ENCODE results near the gene MAPKAPK3. TPM values are rescaled to one million over a fixed set of nuclear protein-coding genes. Genes with fewer than 3 reads are reported as not detected.
"Not testable (repeated sequence)": the region's sequence is repeated elsewhere in the genome, so short reads cannot be mapped to it uniquely, and the experiment has no call there.

Gene MAPKAPK3
- total RNA-seq, 2 experiments from 2014 or later, result 176 to 195 TPM

- Mint-ChIP-seq H3K27ac (no peak overlapping the region), H3K4me3 (no peak overlapping the region), H3K9me3 (no peaks in the 10 kb centered on the region), H3K36me3 (no peaks in the 10 kb centered on the region), H3K27me3 (peaks cover under 1% of the 10 kb centered on the region), H3K4me1 (peaks cover 19% of the 10 kb centered on the region)
- no peak for ATAC-seq (ENCODE audit: low read depth)
- peak; percentile 15 for DNase-seq
- POLR2A ChIA-PET, result interaction anchor here (1.8 kb wide), 1 partner anchor 17 kb away, joined by 3 read pairs; no protein-coding TSS in a partner anchor
These were observed 39.7 kb downstream of the MAPKAPK3 start for GRCh38 chr3:50656417-50657195.

GRCh38 chr3:50657407-50657806 lies 40.5 kb downstream of the MAPKAPK3 start:
- POLR2A ChIA-PET, result interaction anchor here (0.8 to 1.8 kb wide), 3 partner anchors 16 to 38 kb away, joined by 3 to 4 read pairs (median 3); no protein-coding TSS in a partner anchor
- no peaks in the 10 kb centered on the region for H3K9me3 Mint-ChIP-seq
- no peak overlapping the region for H3K4me3 Mint-ChIP-seq
- DNase-seq (peak; percentile 20), ATAC-seq (ENCODE audit: low read depth) (no peak)
- H3K36me3 Mint-ChIP-seq, result no peaks in the 10 kb centered on the region
- H3K27me3 Mint-ChIP-seq, result peaks cover 4% of the 10 kb centered on the region
- H3K27ac Mint-ChIP-seq, result no peak overlapping the region
- H3K4me1 Mint-ChIP-seq, result peaks cover 17% of the 10 kb centered on the region

DNA sequence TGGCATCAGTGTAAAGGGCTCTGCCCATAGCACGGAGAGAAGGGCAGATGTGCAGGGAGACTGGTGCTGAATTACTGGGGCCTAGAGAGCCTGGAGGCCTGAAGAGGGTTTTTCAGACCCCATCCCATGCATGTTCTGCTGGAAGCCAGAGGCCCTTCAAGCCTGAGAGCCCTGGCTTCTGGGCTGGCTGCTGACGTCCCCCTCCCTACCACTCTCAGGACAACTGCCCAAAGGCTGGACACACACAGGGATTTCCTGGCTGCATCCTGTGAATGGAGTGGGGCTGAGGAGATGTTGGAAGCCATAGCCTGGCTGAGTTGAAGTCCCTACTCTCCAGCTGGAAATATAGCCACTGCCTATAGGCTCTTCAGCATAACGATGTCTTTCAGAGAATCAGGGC lies 40.9 kb downstream of the MAPKAPK3 start:
- POLR2A ChIA-PET, result interaction anchor here (0.8 to 1.8 kb wide), 3 partner anchors 16 to 38 kb away, joined by 3 to 4 read pairs (median 3); no protein-coding TSS in a partner anchor
- Mint-ChIP-seq H3K4me1 (peaks cover 16% of the 10 kb centered on the region), H3K9me3 (no peaks in the 10 kb centered on the region), H3K27me3 (peaks cover 4% of the 10 kb centered on the region), H3K4me3 (no peak overlapping the region), H3K27ac (no peak overlapping the region), H3K36me3 (no peaks in the 10 kb centered on the region)
- DNase-seq (peak; percentile 20), ATAC-seq (ENCODE audit: low read depth) (no peak)

- H3K27ac Mint-ChIP-seq, result no peak overlapping the region
- DNase-seq, result peak; percentile 19
These were observed 41.5 kb downstream of the MAPKAPK3 start for GRCh38 chr3:50658416-50658815.

DNA sequence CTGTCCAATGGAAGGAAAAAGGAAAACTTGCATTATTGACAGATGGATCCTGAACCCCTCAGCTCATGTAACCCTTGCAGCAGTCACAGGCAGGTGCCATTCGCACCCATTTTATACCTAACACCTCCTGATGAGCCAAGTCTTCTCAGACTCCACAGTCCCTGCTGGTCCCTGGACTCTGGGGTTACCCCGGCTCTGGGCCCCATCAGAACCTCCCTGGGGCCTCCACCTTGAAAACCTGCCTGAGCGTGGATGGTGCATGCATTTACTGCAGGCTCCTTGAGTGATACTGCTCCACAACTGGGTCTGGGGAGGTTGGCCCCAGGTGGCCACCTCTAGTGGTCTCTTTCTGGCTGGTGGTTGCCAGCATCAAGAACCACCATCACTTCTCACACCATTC lies 41.9 kb downstream of the MAPKAPK3 start:
- H3K27ac Mint-ChIP-seq, result no peak overlapping the region
- H3K27me3 Mint-ChIP-seq, result peaks cover 4% of the 10 kb centered on the region
- H3K36me3 Mint-ChIP-seq, result no peaks in the 10 kb centered on the region
- peaks cover 14% of the 10 kb centered on the region for H3K4me1 Mint-ChIP-seq
- H3K9me3 Mint-ChIP-seq, result no peaks in the 10 kb centered on the region
- ATAC-seq (ENCODE audit: low read depth) (no peak), DNase-seq (peak; percentile 23)
- POLR2A ChIA-PET, result no interaction called here
- H3K4me3 Mint-ChIP-seq, result no peak overlapping the region

More at GRCh38 chr3:50658416-50658815, 41.5 kb downstream of the MAPKAPK3 start:
- Mint-ChIP-seq H3K4me1 (peaks cover 14% of the 10 kb centered on the region), H3K4me3 (no peak overlapping the region), H3K27me3 (peaks cover 4% of the 10 kb centered on the region), H3K9me3 (no peaks in the 10 kb centered on the region), H3K36me3 (no peaks in the 10 kb centered on the region)
- POLR2A ChIA-PET, result interaction anchor here (0.9 kb wide), 1 partner anchor 22 kb away, joined by 4 read pairs; no protein-coding TSS in a partner anchor
- ATAC-seq (ENCODE audit: low read depth), result no peak

DNA sequence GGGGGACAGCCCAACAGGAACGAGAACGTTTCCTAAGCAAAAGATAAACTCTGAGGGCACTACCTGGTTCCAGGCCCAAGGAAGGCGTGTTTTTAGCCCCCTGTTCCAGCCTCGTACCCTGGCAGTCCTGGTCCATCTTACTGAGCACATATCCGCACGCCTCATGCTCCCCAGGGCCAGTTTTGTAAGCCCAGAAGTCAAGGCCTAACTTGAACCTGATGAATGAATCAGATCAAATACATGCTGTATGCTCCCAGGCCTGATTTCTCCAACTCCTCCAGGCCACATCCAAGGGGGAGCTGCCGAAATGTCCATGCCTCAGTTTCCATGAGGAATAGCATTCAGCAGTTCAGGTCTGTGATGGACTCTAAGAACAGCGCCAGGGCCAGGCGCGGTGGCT lies 43.4 kb downstream of the MAPKAPK3 start:
- POLR2A ChIA-PET, result no interaction called here
- Mint-ChIP-seq H3K4me3 (no peak overlapping the region), H3K4me1 (peaks cover 8% of the 10 kb centered on the region), H3K27me3 (peaks cover 4% of the 10 kb centered on the region), H3K27ac (no peak overlapping the region), H3K36me3 (no peaks in the 10 kb centered on the region), H3K9me3 (no peaks in the 10 kb centered on the region)
- peak; percentile 23 for DNase-seq
- no peak for ATAC-seq (ENCODE audit: low read depth)

DNA sequence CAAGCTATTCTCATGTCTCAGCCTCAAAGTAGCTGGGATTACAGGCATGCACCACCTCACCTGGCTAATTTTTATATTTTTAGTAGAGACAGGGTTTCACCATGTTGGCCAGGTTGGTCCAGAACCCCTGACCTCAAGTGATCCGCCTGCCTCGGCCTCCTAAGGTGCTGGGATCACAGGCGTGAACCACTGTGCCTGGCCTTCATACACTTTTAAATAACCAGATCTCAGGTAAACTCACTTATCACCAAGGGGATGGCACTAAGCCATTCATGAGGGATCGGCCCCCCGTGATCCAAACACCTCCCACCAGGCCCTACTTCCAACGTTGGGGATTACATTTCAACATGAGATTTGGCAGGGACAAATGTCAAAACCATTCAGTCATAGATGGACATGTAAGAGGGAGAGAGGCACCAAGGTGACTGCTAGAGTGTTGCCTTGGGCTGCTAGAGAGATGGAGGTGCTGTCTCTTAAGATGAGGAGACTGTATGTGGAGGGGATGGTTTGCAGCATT lies 44.4 kb downstream of the MAPKAPK3 start:
- Mint-ChIP-seq H3K4me3 (no peak overlapping the region), H3K27ac (no peak overlapping the region), H3K36me3 (no peaks in the 10 kb centered on the region), H3K4me1 (peaks cover 11% of the 10 kb centered on the region), H3K9me3 (no peaks in the 10 kb centered on the region), H3K27me3 (peaks cover 4% of the 10 kb centered on the region)
- DNase-seq (no peak), ATAC-seq (ENCODE audit: low read depth) (no peak)
- POLR2A ChIA-PET, result no interaction called here

- H3K27me3 Mint-ChIP-seq, result peaks cover 4% of the 10 kb centered on the region
- H3K36me3 Mint-ChIP-seq, result no peaks in the 10 kb centered on the region
- no peak for ATAC-seq (ENCODE audit: low read depth)
- no peak overlapping the region for H3K4me3 Mint-ChIP-seq
- peaks cover 13% of the 10 kb centered on the region for H3K4me1 Mint-ChIP-seq
- H3K27ac Mint-ChIP-seq, result peak overlapping the region; percentile 24
- H3K9me3 Mint-ChIP-seq, result no peaks in the 10 kb centered on the region
- POLR2A ChIA-PET, result interaction anchor here (0.7 kb wide), 1 partner anchor 41 kb away, joined by 3 read pairs; no protein-coding TSS in a partner anchor
- DNase-seq, result no peak
These were observed 45.5 kb downstream of the MAPKAPK3 start for GRCh38 chr3:50662408-50662807.

DNA sequence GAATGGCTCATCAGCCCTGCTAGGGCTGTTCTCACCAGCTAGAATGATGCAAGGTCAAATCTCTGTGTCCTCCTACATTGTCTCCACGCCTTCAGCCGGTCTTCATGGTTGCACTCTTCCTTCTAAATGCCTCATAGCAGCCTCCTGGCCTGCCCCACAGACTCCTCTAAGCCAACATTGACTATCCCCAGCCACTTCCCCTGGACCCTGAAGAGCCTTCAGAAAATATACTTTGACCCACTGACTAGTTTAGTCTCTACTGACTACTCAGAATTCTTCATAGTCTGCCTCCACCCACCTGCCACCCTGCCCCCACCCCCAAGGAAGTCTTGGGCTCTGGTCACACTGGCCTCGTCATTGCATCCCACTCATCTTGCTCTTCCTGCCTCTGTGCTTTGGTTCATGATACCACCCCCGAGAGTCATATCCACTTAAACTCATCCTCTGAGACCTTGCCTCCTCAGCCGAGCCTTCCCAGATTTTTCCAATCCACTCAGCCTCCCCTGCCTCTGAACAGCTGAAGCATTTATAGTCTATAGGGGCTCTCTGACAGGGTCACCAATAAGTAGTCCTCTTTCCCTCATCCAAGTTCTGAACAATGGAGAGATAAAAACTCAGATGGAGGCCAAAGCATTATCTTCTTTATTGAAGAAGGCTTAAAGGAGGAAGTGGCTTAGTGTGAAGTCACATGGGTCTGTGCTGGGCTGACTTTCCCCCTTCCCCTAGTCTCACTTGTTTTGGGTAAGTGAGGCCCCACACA lies 48.3 kb downstream of the MAPKAPK3 start:
- POLR2A ChIA-PET, result interaction anchor here (1.5 kb wide), 1 partner anchor 41 kb away, joined by 6 read pairs; no protein-coding TSS in a partner anchor
- Mint-ChIP-seq H3K27me3 (peaks cover 6% of the 10 kb centered on the region), H3K4me1 (peaks cover 13% of the 10 kb centered on the region), H3K36me3 (no peaks in the 10 kb centered on the region), H3K27ac (peak overlapping the region; percentile 15), H3K4me3 (peak overlapping the region; percentile 5), H3K9me3 (no peaks in the 10 kb centered on the region)
- peak; percentile 59 for ATAC-seq (ENCODE audit: low read depth)
- no peak for DNase-seq

DNA sequence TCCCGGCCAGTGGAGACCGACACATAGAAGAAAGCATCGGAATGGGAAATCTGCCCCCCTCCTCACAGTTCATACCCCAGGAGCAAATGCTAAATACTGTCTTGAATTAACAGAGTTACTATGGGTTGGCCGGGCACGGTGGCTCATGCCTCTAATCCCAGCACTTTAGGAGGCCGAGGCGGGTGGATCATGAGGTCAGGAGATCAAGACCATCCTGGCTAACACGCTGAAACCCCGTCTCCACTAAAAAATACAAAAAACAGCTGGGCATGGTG lies 48.8 kb downstream of the MAPKAPK3 start:
- not testable (repeated sequence) for H3K4me3 Mint-ChIP-seq; H3K27ac Mint-ChIP-seq; DNase-seq; ATAC-seq (ENCODE audit: low read depth); H3K36me3 Mint-ChIP-seq; H3K9me3 Mint-ChIP-seq
- Mint-ChIP-seq H3K27me3 (peaks cover 11% of the 10 kb centered on the region), H3K4me1 (peaks cover 13% of the 10 kb centered on the region)
- POLR2A ChIA-PET, result interaction anchor here (1.5 kb wide), 1 partner anchor 42 kb away, joined by 6 read pairs; no protein-coding TSS in a partner anchor

GRCh38 chr3:50666837-50667236 lies 49.9 kb downstream of the MAPKAPK3 start:
- no peak overlapping the region for H3K27ac Mint-ChIP-seq
- H3K9me3 Mint-ChIP-seq, result no peaks in the 10 kb centered on the region
- H3K27me3 Mint-ChIP-seq, result peaks cover 18% of the 10 kb centered on the region
- no peaks in the 10 kb centered on the region for H3K36me3 Mint-ChIP-seq
- peaks cover 13% of the 10 kb centered on the region for H3K4me1 Mint-ChIP-seq
- ATAC-seq (ENCODE audit: low read depth), result no peak
- no peak for DNase-seq
- POLR2A ChIA-PET, result interaction anchor here (0.6 to 1.5 kb wide), 2 partner anchors 43 to 48 kb away, joined by 3 to 6 read pairs; no protein-coding TSS in a partner anchor
- no peak overlapping the region for H3K4me3 Mint-ChIP-seq

- peaks cover 48% of the 10 kb centered on the region for H3K27me3 Mint-ChIP-seq
- H3K27ac Mint-ChIP-seq, result no peak overlapping the region
- peaks cover 11% of the 10 kb centered on the region for H3K4me1 Mint-ChIP-seq
- H3K9me3 Mint-ChIP-seq, result no peaks in the 10 kb centered on the region
- H3K4me3 Mint-ChIP-seq, result no peak overlapping the region
- ATAC-seq (ENCODE audit: low read depth) (no peak), DNase-seq (no peak)
- H3K36me3 Mint-ChIP-seq, result no peaks in the 10 kb centered on the region
- POLR2A ChIA-PET, result no interaction called here
These were observed 54.4 kb downstream of the MAPKAPK3 start for GRCh38 chr3:50671331-50671730.

DNA sequence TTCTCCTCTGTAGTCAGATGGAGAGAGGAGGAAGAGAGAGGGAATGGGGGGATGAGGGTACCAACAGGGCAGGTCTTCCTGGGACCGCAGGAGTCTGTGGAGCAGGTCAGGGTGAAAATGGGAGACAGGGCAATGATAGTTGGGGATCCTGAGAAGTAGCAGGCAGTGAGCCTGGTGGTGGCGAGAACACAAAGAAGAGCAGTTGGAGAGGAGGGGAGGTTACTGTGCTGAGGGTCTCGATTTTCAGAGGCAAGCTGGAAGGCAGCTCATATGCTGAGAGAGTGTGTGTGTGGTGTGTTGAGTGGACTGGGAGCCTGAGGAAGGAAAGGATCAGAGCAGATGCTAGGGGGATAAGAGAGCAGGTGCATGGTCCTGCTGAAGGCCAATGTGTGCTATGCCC lies 55.7 kb downstream of the MAPKAPK3 start:
- Mint-ChIP-seq H3K9me3 (no peaks in the 10 kb centered on the region), H3K27me3 (peaks cover 55% of the 10 kb centered on the region), H3K36me3 (no peaks in the 10 kb centered on the region), H3K27ac (no peak overlapping the region), H3K4me3 (no peak overlapping the region), H3K4me1 (peaks cover 10% of the 10 kb centered on the region)
- ATAC-seq (ENCODE audit: low read depth), result no peak
- DNase-seq, result no peak
- POLR2A ChIA-PET, result no interaction called here

Measured in activated naive CD8-positive, alpha-beta T cell treated with anti-CD3 and anti-CD28 coated beads, Interleukin-2, amount 10 ng/mL, durations not matched to agents 7 days and 5 days (primary cell).